ENCODE data around the gene SEMA3F. TPM values are rescaled to one million over a fixed set of nuclear protein-coding genes. Genes with fewer than 3 reads are reported as not detected.

The SEMA3F gene
- total and polyA plus RNA-seq, 10 of the 15 experiments (the other 5 are each of a cell fraction or from before 2014, with no cell fraction given), result 0.08 to 0.28 (median 0.12) TPM; not detected in 6

DNA sequence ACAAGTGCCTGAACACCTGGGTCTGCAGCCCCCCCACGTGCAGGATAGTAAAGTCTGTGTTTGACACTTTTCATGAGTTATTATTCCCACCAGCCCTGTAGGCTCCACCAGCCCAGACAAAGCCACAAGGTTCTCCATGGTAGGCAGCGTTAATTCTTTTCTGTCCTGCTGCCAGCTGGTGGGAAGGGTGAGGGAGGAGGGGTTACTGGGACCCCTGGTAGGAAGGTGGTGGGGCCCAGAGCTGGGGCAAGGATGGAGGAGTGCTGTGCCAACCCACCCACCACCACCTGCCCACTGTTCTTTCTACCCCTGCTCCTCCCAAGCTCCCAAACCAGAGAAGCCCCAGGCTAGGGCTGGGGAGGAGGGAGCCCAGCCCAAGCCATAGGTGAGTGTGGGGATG is 20.8 kb upstream of the SEMA3F start:
- ChIA-PET SMC1A (ENCODE audit: uncharacterized antibody, unreplicated experiment) (no interaction called here), POLR2A (no interaction called here), RAD21 (ENCODE audit: unreplicated experiment) (no interaction called here), CTCF (interaction anchor here (0.9 kb wide), 1 partner anchor 58 kb away, joined by 3 read pairs; no protein-coding TSS in a partner anchor)
- intact Hi-C loops (cut with micrococcal nuclease; ENCODE audit: unreplicated experiment), result no loop called here
- no peak overlapping the region for H3K4me3 ChIP-seq
- H3K27me3 ChIP-seq (replicated peaks in 1 of 2; ENCODE audit: control insufficient read depth in 2 of 2, insufficient read depth in 2 of 2, low read length in 1 of 2), result peaks cover 0 to 2% of the 10 kb centered on the region in 2 experiments; a peak in 2 of 4 replicates
- no peak overlapping the region for H3K27ac ChIP-seq (ENCODE audit: control insufficient read depth, insufficient read depth)
- H2AFZ ChIP-seq (ENCODE audit: control insufficient read depth, low read depth, low read length), result no peak overlapping the region
- FAIRE-seq, result no peak
- H4K20me1 ChIP-seq (ENCODE audit: control insufficient read depth, insufficient read depth), result no peaks in the 10 kb centered on the region
- ATAC-seq, result no peak
- H3K79me2 ChIP-seq (ENCODE audit: control insufficient read depth, insufficient read depth, low read length), result no peaks in the 10 kb centered on the region
- no peaks in the 10 kb centered on the region for H3K4me1 ChIP-seq (ENCODE audit: control insufficient read depth, insufficient read depth, low read length)
- no TSS peak for BruUV-seq (replicated peaks)
- DNase-seq (ENCODE audit: low read depth, low spot score), result no peak
- 3% methylated on average over 2 of the region's 2 CpGs for WGBS (ENCODE audit: insufficient coverage, insufficient replicate concordance, low lambda C conversion rate, missing lambda C conversion rate)
- in situ Hi-C loops (cut with MboI), result no loop called here
- H3K4me2 ChIP-seq (ENCODE audit: control insufficient read depth, insufficient read depth), result no peak overlapping the region
- no peak overlapping the region for H3K9ac ChIP-seq (ENCODE audit: control insufficient read depth, insufficient read depth, low read length)
- no peaks in the 10 kb centered on the region for H3K36me3 ChIP-seq (ENCODE audit: control insufficient read depth in 2 of 2, insufficient read depth in 2 of 2, low read length in 1 of 2)
- TF ChIP-seq CREB1 (IDR thresholded peaks at IDR 0.05; ENCODE audit: low read depth) (no peak), SUZ12 (IDR thresholded peaks at IDR 0.05; ENCODE audit: unreplicated experiment) (no peak), HDAC6 (IDR thresholded peaks at IDR 0.05; ENCODE audit: unreplicated experiment) (no peak), SKIL (IDR thresholded peaks at IDR 0.05; ENCODE audit: low read depth, poor library complexity, severe bottlenecking) (no peak), ZNF207 (IDR thresholded peaks at IDR 0.05; ENCODE audit: borderline replicate concordance) (no peak), ZNF217 (IDR thresholded peaks at IDR 0.05) (no peak), STAT1 (conservative IDR thresholded peaks at IDR 0.05) (no peak), KDM1A (IDR thresholded peaks at IDR 0.05; ENCODE audit: borderline replicate concordance) (no peak)
- no peaks in the 10 kb centered on the region for H3K9me3 ChIP-seq (replicated peaks; ENCODE audit: control insufficient read depth, insufficient read depth, low read length)
